Measurements from ENCODE around the gene HIBADH.

GRCh38 chr7:27655184-27655583, 7.5 kb downstream of the HIBADH start:
- TF ChIP-seq, protein P1, sequence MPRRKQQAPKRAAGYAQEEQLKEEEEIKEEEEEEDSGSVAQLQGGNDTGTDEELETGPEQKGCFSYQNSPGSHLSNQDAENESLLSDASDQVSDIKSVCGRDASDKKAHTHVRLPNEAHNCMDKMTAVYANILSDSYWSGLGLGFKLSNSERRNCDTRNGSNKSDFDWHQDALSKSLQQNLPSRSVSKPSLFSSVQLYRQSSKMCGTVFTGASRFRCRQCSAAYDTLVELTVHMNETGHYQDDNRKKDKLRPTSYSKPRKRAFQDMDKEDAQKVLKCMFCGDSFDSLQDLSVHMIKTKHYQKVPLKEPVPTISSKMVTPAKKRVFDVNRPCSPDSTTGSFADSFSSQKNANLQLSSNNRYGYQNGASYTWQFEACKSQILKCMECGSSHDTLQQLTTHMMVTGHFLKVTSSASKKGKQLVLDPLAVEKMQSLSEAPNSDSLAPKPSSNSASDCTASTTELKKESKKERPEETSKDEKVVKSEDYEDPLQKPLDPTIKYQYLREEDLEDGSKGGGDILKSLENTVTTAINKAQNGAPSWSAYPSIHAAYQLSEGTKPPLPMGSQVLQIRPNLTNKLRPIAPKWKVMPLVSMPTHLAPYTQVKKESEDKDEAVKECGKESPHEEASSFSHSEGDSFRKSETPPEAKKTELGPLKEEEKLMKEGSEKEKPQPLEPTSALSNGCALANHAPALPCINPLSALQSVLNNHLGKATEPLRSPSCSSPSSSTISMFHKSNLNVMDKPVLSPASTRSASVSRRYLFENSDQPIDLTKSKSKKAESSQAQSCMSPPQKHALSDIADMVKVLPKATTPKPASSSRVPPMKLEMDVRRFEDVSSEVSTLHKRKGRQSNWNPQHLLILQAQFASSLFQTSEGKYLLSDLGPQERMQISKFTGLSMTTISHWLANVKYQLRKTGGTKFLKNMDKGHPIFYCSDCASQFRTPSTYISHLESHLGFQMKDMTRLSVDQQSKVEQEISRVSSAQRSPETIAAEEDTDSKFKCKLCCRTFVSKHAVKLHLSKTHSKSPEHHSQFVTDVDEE (CRISPR knock-in tag; IDR thresholded peaks at IDR 0.05), result no peak
- TF ChIP-seq ZNF565 (CRISPR knock-in tag; conservative IDR thresholded peaks at IDR 0.05; ENCODE audit: low read depth) (no peak), ZFP3 (CRISPR knock-in tag; IDR thresholded peaks at IDR 0.05) (no peak), CREB5 (CRISPR knock-in tag; IDR thresholded peaks at IDR 0.05; ENCODE audit: low read depth) (no peak), BACH2 (CRISPR knock-in tag; IDR thresholded peaks at IDR 0.05; ENCODE audit: borderline replicate concordance) (no peak), ZNF8 (CRISPR knock-in tag; IDR thresholded peaks at IDR 0.05) (no peak), SNAI2 (CRISPR knock-in tag; IDR thresholded peaks at IDR 0.05) (no peak)
- TF ChIP-seq, protein P2, sequence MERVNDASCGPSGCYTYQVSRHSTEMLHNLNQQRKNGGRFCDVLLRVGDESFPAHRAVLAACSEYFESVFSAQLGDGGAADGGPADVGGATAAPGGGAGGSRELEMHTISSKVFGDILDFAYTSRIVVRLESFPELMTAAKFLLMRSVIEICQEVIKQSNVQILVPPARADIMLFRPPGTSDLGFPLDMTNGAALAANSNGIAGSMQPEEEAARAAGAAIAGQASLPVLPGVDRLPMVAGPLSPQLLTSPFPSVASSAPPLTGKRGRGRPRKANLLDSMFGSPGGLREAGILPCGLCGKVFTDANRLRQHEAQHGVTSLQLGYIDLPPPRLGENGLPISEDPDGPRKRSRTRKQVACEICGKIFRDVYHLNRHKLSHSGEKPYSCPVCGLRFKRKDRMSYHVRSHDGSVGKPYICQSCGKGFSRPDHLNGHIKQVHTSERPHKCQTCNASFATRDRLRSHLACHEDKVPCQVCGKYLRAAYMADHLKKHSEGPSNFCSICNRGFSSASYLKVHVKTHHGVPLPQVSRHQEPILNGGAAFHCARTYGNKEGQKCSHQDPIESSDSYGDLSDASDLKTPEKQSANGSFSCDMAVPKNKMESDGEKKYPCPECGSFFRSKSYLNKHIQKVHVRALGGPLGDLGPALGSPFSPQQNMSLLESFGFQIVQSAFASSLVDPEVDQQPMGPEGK (CRISPR knock-in tag; IDR thresholded peaks at IDR 0.05; ENCODE audit: borderline replicate concordance), result no peak

Measured in SK-N-SH treated with all-trans-retinoic acid at 6 μM for 48 hours (cell line).